Skin epidermis (tissue), 12 donors: ENCODE measurements around the gene ULBP2.
"Not testable (repeated sequence)": the region's sequence is repeated elsewhere in the genome, so short reads cannot be mapped to it uniquely, and the experiment has no call there.

Experiments used
- H3K27ac ChIP-seq, 21 experiments: fragments of 200-600 bp; sonication (generic) in 11 of 21; one replicate each; pipeline ENCODE4 v1.5.0; 2020; ENCODE audit warnings: mild to moderate bottlenecking in 3 of 21, inconsistent platforms in 2 of 21, moderate library complexity in 2 of 21
- H3K4me3 ChIP-seq, 7 experiments: fragments of 200-600 bp; sonication (generic) in 2 of 7; one replicate each; pipeline ENCODE4 v1.5.0; 2020; ENCODE audit warnings: inconsistent platforms in 2 of 7, mild to moderate bottlenecking in 2 of 7, moderate library complexity in 1 of 7

The ULBP2 gene

DNA sequence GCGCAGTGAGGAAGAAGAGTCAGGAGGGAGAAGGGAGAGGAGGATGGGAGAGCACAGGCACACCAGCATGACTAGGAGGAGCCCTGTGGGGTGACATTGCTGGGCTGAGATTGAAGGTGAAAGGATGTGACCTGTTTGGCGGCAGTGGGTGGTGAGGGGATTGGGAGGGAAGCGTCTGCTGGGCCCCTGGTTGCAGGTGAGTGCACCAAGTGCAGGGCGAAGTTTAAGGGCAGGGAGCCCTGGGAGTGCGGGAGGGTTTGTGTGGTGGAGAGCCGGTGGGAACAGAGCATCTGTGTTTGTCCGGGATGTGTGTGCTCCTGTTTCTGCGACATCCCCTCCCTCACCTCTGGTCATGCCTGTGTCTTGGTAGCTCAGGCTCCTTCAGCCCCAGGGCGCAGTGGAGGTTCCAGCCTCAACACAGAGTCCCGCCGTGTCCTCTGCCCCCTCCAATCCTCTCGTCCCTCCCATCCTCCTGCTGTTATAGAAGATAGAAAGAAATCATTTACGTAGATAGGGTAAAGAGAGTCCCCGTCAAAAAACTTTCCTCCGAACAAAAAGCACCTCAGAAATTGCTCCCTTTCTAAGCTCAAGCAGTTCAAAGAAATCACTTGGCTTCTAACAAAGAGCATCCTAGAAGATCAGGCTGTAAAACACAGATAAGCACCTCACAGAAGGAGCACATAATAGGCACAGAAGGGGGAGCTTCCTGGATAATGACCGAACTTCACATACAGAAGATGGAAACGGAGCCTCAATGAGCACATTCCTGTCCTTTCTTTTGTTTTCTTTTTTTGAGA lies 46.9 kb downstream of the ULBP2 start:
- H3K27ac ChIP-seq, result no peak overlapping the region
- no peak overlapping the region for H3K4me3 ChIP-seq

DNA sequence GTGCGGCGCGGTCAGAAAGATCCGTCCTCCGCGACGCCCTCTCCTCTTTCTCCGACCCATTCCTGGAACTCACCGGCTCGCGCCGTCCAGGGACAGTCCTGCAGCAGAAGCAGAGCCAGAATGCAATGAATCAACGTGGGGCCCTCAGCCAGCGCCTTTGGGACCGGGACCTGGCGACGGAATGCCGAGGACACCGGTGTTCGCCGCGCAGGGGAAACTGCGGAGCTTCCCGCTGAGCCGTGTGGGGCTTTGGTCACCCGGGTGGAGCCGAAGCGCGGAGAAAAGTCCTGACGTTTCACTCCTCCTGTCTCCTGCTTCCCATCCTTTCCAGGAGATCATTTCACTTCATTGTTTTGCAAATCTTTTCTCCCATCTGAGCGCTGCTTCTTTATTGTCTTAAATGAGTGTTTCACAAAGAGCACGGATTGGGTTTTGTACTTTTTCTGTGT lies 48.4 kb downstream of the ULBP2 start:
- Histone ChIP-seq H3K27ac (no peak overlapping the region), H3K4me3 (peak overlapping the region in 4 of 7 experiments; percentile 0 to 13 (median 6))

DNA sequence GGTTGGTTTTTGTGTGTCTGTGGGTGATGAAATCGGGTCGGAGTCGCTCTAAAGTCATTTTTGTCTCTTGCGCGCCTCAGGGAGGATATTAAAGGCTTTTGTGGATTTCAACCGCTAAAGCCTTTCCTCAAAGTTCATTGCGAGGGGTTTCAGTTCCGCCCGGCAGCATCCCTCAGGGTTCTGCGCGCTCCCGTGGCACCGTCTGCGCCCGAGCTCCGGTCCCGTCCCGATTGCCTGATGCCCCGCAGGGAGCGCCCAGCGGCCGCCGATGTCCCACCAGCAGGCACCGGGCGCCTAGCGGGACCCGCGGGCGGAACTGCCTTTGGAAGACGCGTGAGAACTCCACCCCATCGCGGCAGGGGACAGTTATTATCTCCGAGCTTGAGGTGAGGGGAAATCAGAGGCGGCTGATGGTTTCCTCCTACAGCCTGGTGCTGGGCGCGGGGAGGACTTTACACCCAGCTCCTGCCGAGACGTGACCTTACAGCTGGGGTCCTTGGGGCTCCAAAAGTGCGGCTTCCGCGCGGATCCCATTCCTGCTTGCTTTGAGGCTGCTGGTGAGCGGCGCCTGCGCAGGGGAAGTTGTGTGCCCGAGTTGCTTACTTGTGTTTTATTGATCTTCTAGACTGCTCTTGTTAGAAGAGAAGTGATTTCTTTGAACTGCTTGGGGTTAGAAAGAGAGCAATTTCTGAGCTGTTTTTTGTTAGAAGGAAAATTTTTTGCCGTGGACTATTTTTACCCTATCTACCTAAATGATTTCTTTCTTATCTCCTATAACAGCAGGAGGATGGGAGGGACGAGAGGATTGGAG lies 49.1 kb downstream of the ULBP2 start:
- peak overlapping the region in 5 of 7 experiments; percentile 0 to 19 (median 9) for H3K4me3 ChIP-seq
- no peak overlapping the region for H3K27ac ChIP-seq

DNA sequence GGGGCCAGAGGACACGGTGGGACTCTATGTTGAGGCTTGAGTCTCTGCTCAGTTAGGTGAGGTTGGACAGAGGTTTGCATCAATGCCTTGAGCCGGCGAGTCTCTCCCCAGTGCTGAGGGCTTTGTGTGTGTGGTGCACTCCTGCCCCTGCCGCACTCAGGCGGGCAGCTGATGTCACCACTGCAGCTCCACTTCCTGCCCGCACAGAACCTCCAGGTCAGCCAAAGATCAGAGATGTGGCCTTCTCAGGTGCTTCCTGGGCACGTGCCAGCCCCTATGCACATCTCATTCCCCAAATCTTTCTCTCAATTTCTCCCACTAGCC lies 49.6 kb downstream of the ULBP2 start:
- H3K27ac ChIP-seq, H3K4me3 ChIP-seq: not testable (repeated sequence)

DNA sequence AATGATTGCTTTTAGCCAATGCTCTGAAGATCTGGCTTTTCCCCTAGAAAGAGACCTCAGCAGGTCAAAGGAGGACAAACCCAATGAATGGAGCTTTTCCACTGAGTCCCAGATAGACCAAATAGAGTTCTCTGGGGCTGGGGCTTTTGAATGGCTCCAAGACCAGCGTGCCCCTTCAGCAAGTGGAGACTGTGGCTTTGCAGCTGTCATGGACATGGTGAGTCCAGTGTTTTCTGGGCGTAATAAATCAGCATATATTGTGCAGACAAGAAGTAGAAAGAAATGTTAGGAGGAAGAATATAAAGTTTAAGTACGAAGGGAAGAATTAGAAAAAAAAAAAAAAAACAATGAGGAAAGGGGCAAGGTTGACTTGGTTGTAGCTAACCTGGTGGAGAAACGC lies 50.0 kb downstream of the ULBP2 start:
- no peak overlapping the region for H3K4me3 ChIP-seq
- no peak overlapping the region for H3K27ac ChIP-seq

DNA sequence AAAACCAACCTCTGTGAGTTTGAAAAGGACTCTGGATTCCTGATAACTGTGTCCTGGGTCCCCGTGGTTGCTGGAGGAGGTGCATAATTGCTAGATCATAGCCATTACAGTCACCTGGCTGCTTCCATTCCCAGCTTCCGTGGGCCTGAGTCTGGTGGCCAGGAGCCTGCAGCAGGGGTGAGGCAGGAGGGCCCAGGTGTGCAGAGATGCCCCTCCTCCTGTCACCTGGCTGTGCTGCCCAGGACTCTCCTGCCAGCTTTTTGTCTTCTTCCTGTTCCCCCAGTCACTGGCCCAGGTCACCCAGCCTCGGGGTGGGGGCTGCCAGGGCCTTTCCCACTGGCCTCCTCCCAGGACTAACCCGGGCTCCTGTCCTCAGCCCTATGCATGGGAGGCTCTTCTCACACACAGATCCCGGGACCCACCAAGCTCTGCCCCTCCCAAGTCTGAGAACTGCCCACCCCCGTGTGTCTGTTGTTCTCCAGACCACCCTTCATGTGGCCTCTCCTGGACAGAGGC lies 53.5 kb downstream of the ULBP2 start:
- no peak overlapping the region for H3K4me3 ChIP-seq
- H3K27ac ChIP-seq, result no peak overlapping the region

DNA sequence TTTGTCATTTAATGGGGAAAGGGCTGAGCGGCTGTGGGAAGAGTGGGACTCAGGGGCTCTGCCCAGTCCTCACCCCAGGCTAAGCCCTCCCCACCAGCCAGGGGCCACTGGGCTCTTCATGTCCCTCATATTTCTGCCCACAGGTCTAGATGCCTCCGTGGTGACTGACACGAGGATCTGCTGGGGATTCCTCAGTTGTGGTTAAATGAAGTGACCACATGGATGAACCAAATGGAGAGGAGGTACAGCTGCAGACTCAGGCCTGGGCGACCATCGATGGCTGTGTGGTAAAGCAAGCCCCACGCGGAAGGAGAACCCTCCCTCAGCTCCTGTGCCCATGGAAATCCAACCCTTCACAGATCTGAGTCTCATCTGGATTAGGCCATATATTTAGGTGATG lies 54.2 kb downstream of the ULBP2 start:
- Histone ChIP-seq H3K4me3 (no peak overlapping the region), H3K27ac (no peak overlapping the region)
